Stimulated activated naive CD8-positive, alpha-beta T cell treated with anti-CD3 and anti-CD28 coated beads, Interleukin-15, Interleukin-2, amounts not matched to agents 100 U/mL and 50 U/mL, for 24 hours (primary cell): ENCODE results near the gene SLC44A1.

ENCODE experiments used
- ATAC-seq: fragments of 150-1000 bp; cut with Tn5 transposase; one replicate; pipeline ENCODE4 v1.10.0; 2021
- DNase-seq: peaks from one replicate; pipeline ENCODE4 v3.0.0; 2021

Gene SLC44A1

DNA sequence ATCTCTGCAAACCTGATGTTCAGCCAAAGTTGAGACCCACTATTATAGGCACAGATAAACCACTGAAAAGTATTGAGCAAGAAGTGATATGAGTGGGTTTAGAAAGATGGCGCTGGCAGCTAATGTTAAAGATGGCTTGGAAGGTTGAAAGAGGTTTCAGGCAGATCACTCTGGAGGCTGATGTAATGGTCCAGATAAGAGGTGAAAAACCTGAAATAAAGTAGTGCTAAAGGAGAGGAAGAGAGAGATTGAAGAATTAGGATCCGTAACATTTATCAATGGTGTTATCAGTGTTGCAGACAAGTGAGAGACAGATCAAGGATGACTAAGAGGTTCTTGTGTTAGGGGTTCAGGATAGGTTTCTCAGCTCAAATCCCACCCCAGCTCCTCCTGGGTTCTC is 58.3 kb downstream of the SLC44A1 start:
- DNase-seq, result no peak
- ATAC-seq, result no peak

DNA sequence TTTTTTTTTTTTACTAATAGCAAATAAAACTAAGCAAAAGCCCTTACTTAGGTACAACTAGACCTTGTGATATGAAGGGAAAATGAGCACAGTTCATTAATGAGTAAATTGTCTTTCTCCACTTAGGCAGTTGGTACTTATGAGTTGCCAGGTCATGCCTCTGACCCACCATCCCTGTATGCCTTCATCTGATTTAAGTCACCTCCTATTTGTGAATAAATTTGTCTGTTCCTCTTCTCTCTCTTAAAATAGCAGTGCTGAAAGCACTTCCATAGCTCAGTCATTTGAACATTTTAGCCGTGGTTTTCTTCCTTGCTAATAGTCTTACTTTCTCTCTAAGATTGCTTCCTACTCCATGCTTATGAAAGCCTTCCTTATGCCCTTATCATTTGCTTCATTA is 61.4 kb downstream of the SLC44A1 start:
- ATAC-seq (no peak), DNase-seq (no peak)

- ATAC-seq (no peak), DNase-seq (no peak)
These were observed 62.1 kb downstream of the SLC44A1 start for GRCh38 chr9:105306351-105307140.

DNA sequence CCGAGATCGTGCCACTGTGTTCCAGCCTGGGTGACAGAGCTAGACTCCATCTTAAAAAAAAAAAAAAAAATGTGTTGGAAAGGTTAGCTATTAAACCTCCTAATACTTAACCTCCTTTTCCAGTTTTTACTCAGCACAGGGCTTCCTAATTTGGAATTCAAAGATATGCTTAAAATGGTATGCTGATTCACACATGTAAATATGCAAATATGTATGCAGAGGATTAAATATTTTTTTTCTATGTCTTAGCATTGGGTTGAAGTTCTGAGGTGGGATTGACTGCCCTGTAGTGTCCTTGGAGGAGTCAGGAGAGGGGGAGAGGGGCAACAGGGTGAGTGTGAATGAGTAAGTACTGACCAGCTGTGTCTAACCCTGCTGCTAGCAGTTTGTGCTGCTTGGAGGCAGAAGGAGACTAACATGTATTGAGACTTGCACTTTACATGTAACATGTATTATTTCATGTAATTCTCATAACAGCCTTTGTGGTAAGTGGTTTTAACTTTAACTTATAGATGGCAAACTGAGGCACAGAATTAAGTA is 63.2 kb downstream of the SLC44A1 start:
- ATAC-seq (no peak), DNase-seq (no peak)

DNA sequence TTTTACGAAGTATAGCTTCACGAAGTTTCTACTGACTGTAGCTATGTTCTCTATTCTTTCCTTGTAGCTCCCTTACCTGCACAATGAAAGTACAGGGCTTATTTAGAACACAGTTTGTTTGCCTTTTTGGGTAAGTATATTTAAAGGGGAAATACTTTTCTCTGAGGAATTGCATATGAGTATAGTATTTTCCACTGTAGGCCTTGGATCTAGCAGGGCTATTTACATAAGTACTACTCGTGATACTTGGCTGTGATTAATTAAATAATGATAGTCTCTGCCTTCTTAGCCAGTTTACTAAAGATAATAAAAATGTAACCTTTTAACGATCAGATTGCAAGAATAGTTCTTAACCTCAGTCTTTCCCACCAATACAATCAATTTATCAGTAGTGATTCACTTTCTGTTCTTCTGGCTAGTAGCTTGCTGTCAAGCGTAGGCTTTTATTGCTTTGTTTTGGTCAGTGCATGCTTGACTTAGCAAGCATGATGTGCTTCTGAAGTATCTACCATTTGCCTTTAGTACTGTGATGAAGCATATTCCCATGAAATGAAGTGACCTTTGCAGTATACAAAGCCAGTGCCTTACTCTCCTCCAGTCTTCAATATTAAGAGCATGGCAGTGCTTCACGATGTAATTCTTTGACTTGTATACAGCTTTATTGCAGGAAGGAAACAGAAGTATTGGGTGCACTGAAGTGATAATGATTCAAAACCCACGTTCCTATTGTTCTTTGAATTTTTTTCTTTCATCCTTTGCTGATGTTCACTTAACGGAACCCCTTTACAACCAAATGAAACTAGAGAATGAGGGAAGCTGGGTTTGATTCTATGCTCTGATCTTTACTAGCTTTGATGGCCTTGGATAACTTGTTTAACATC is 64.2 kb downstream of the SLC44A1 start:
- DNase-seq, result no peak
- ATAC-seq, result no peak

GRCh38 chr9:105309531-105309931 is 65.1 kb downstream of the SLC44A1 start:
- ATAC-seq, result no peak

GRCh38 chr9:105311306-105311705 is 66.9 kb downstream of the SLC44A1 start:
- DNase-seq, result no peak
- ATAC-seq, result no peak

More at GRCh38 chr9:105309531-105309931, 65.1 kb downstream of the SLC44A1 start:
- DNase-seq, result no peak

GRCh38 chr9:105313238-105313637 is 68.8 kb downstream of the SLC44A1 start:
- DNase-seq (no peak), ATAC-seq (no peak)

- DNase-seq (no peak), ATAC-seq (no peak)
These were observed 72.3 kb downstream of the SLC44A1 start for GRCh38 chr9:105316703-105317102.

DNA sequence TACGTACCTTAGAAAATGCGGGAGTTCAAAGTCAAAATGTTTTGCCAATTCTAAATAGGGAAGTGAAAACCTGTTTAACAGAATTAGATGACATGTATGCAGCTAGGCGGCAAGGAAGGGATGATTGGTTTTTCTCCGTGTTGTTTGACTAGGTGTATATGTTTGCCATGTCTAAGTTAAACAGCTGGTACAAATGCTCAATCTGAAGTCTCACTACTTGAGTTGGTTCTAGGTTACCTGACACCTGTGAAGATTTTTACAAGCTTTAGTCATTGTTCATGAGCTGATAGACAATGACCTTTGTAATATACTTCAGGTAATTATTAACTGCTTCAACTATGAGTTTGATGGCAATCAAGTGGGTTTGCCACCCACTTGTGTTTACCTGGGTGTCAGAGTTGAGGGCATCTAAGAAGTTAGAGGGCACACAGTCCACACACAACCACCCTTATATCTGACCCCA is 74.3 kb downstream of the SLC44A1 start:
- ATAC-seq (no peak), DNase-seq (no peak)

DNA sequence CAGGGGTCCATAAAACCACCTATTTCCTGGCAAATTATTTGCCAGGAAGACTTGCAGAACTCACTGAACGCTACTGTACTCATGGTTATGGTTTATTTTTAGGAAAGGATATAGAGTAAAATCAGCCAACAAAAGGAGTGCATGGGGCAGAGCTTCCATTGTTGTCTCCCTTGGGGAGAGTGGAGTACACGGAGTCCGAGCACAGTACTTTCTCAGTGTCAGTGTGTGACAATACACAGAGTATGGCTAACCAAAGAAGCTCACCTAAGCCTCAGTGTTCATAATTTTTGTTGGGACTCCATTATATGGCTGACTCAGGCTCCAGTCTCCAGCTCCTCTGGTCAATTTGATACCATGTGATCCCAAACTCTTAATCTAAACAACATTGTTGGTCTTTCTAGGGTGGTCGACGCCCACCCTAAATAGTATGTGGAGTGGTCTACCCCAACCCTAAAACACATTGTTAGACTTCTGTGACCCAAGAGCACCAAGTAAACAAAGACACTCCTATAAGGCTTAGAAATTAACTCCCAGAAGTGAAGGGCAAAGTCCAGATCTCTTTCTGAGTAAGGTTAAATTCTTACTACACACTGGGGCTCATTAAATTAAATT is 74.9 kb downstream of the SLC44A1 start:
- DNase-seq, result no peak
- no peak for ATAC-seq

GRCh38 chr9:105320568-105320967 is 76.1 kb downstream of the SLC44A1 start:
- ATAC-seq (no peak), DNase-seq (no peak)

DNA sequence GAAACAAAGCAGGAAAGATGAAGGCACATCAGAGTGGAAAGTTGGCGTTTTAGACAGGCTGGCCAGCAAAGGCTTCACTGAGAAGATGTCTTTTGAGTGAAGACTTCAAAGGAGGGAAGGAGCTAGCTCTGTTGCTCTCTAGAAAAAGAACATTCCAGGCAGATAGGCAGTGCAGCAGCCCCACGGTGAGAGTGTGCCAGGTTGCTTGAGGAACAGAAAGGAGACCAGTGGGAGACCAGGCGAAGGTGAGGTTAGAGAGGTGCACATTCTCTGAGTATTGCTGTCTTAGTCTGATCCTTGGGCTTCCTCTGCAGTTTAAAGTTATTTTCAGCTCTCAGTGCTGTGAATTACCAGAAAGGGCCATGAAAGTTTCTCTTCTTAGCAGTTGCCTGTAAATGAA is 83.8 kb downstream of the SLC44A1 start:
- no peak for DNase-seq
- no peak for ATAC-seq

DNA sequence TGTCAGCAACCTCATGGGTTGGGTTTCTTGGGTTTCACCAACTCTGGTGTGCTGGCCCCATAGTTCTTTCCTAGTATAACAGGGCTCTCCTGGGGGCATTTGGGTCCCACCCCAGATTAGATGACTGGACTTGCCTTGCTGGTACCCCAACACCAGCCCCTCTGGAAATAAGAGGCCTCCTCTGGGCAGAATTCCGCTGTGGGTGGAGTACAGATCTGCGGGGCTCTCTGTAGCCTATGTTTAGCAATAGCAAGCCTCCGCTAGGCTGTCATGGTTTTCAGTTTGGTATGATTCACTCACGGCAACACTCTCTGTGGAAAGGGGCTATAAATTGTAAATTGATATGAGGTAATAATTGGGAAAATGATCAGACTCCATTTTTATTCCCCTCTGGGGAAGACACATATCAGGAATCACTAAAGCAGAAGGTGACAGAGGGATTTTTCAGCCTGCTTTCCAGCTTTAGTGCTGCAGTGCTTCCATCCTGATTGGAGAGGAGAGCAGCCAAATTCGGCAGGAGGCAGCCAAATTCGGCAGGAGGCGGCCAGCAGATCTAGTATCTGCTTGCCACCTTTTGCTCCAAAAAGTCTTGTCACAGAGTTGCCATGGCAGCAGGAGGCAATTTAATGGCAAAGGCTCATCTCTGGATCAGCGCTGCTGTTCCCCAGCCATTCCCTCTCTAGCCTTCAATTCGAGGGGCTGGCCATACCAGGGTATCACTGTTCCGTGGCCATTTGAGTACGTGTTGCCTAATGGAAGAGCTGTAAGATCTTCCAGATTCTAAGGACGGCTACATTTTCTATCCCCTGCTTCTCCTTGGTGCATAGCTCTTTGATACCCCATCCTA is 84.6 kb downstream of the SLC44A1 start:
- DNase-seq, result no peak
- no peak for ATAC-seq

DNA sequence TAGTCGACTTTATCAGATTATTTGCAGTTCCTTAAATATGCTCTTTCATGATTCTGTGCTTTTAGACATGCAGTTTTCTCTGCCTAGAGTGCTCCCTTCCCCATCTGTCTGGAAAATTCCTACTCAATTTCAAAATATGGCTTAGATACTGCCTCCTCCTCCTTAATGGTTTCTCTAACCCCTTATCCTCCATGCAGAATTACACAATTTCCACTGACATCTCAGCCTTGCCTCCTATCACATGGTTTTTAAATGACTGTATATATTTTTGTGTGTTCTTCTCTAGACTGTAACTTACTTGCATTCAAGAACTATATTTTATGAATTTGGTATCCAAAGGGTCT is 85.2 kb downstream of the SLC44A1 start:
- ATAC-seq, result no peak
- DNase-seq, result no peak

GRCh38 chr9:105330201-105330600 is 85.8 kb downstream of the SLC44A1 start:
- DNase-seq, result no peak
- ATAC-seq, result no peak

DNA sequence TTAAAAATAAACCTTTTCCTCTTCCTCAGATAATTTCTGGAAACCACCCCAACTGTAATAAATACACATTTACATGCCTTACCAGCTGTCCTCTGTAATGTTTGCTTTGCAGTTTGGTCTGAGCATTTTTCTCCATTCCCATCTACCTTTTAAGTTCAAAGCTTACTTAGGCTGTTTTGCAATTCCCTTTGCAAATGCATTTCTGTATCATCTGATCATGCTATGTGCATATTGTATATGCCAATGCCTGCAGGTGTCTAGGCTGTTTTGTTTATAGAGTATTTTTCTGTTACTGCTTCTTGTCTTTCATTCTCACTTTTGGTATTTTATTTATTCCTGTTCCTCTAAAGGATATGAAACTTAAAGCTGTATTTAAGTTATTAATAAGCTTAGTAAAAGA is 86.3 kb downstream of the SLC44A1 start:
- no peak for ATAC-seq
- no peak for DNase-seq

GRCh38 chr9:105331160-105331559 is 86.7 kb downstream of the SLC44A1 start:
- DNase-seq (no peak), ATAC-seq (no peak)

DNA sequence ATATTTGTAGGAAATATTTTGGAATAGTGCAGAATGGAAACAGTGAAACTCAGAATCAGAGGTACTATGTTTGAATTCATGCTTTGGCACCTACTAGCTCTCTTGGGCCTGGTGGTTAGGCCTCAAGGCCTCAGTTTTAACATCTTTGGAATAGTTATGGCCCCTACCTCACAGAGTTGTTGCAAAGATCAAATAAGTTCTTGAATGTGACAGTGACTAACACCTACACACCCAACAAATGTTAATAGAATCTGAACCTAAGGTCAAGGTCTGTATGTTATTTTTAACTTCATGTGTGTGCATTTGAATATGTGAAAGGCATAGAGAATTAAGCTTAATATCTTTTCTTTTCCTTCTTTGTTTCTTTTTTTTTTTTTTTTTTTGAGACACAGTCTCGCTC is 87.3 kb downstream of the SLC44A1 start:
- ATAC-seq (no peak), DNase-seq (no peak)

DNA sequence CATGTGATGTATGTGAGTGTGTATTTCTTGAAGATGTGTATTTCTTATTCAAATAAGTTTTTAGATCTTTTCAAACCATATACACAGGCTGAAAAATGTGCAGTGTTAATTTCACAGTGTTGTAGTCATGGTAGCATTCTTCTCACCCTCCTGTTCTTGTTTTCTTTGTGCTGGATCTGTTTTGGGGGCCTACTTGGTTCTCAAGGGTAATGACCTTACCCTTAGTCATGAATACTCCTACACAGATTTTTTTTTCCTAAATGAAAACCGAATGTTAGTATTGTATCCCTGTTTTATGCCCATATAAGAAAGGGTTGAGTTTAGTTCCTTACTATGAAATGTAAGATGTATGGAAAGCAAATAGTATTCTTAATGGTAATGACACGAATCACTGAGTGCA is 88.0 kb downstream of the SLC44A1 start:
- ATAC-seq (no peak), DNase-seq (no peak)

GRCh38 chr9:105333076-105333475 is 88.6 kb downstream of the SLC44A1 start:
- ATAC-seq (no peak), DNase-seq (no peak)

- DNase-seq, result no peak
- no peak for ATAC-seq
These were observed 89.4 kb downstream of the SLC44A1 start for GRCh38 chr9:105333811-105334210.
